RWPE2 (cell line): ENCODE measurements around the gene CIDEC.
"Not testable (repeated sequence)": the region's sequence is repeated elsewhere in the genome, so short reads cannot be mapped to it uniquely, and the experiment has no call there.

Experiments
- ATAC-seq: fragments of 200-7000 bp; cut with Tn5 transposase; 3 replicates; pipeline ENCODE4 v1.9.1; 2021; ENCODE audit warnings: low read depth
- DNase-seq: peaks from one replicate; pipeline ENCODE4 v3.0.0-alpha.2; 2020; ENCODE audit warnings: low spot score
- H3K27ac ChIP-seq: fragments of 450-650 bp; 2 replicates; pipeline ENCODE4 v1.5.1; 2017; ENCODE audit warnings: mild to moderate bottlenecking; ENCODE audit not compliant: poor library complexity, severe bottlenecking
- H3K27me3 ChIP-seq: fragments of 250-450 bp; sonication (Bioruptor Pico); 2 replicates; pipeline ENCODE4 v1.5.1; 2021; ENCODE audit warnings: mild to moderate bottlenecking, moderate library complexity; ENCODE audit not compliant: insufficient read depth, poor library complexity, severe bottlenecking
- H3K36me3 ChIP-seq: fragments of 250-450 bp; sonication (Bioruptor Pico); 2 replicates; pipeline ENCODE4 v1.5.1; 2020; ENCODE audit warnings: low read depth, mild to moderate bottlenecking, moderate library complexity
- H3K4me1 ChIP-seq: fragments of 250-450 bp; sonication (Bioruptor Pico); 2 replicates; pipeline ENCODE4 v1.5.1; 2021; ENCODE audit warnings: mild to moderate bottlenecking, moderate library complexity; ENCODE audit not compliant: insufficient read depth, poor library complexity, severe bottlenecking
- H3K4me3 ChIP-seq: fragments of 250-450 bp; sonication (Bioruptor Pico); 2 replicates; pipeline ENCODE4 v1.5.1; 2021; ENCODE audit warnings: mild to moderate bottlenecking, moderate library complexity; ENCODE audit not compliant: severe bottlenecking
- H3K9me3 ChIP-seq: fragments of 250-450 bp; sonication (Bioruptor Pico); 2 replicates; pipeline ENCODE4 v1.5.1; 2021; ENCODE audit warnings: mild to moderate bottlenecking, moderate library complexity; ENCODE audit not compliant: severe bottlenecking
- CTCF ChIP-seq: fragments of 450-650 bp; IDR thresholded peaks from one replicate; pipeline ENCODE4 v1.5.1; 2017; ENCODE audit warnings: mild to moderate bottlenecking, moderate library complexity; ENCODE audit not compliant: poor library complexity, severe bottlenecking

Gene CIDEC

GRCh38 chr3:9861626-9862130 lies 18.4 kb downstream of the CIDEC start:
- no peak overlapping the region for H3K4me3 ChIP-seq
- H3K36me3 ChIP-seq: no peaks in the 10 kb centered on the region
- ATAC-seq: no peak
- no peak for TF ChIP-seq CTCF
- no peak for DNase-seq
- no peaks in the 10 kb centered on the region for H3K27me3 ChIP-seq
- H3K4me1 ChIP-seq: peaks cover 11% of the 10 kb centered on the region
- no peak overlapping the region for H3K27ac ChIP-seq
- no peaks in the 10 kb centered on the region for H3K9me3 ChIP-seq

DNA sequence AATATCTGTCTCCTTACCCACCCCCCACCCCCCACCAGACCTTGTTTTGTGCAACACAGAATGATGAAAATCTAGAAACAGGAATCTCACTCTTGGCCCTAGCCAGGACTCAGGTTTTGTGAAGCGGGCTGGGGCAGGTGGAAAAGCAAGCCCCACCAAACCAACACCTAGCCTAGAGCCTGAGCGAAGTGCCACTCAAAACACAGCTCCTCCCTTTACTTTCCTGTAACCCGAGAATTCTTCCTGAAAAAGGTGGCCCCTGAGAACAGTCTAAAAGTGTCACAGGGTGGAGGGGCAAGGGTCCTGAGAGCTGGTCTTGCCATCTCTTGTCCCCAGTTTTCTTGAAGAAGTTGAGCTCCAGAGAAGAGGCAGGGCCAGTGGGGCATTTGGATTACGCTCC lies 18.9 kb downstream of the CIDEC start:
- Histone ChIP-seq H3K9me3 (no peaks in the 10 kb centered on the region), H3K27ac (no peak overlapping the region), H3K4me1 (peaks cover 11% of the 10 kb centered on the region), H3K36me3 (no peaks in the 10 kb centered on the region), H3K27me3 (no peaks in the 10 kb centered on the region), H3K4me3 (no peak overlapping the region)
- no peak for ATAC-seq
- DNase-seq: no peak
- TF ChIP-seq CTCF: no peak

- DNase-seq (no peak), ATAC-seq (no peak)
- no peak overlapping the region for H3K4me3 ChIP-seq
- peaks cover 6% of the 10 kb centered on the region for H3K4me1 ChIP-seq
- no peak for TF ChIP-seq CTCF
- no peak overlapping the region for H3K27ac ChIP-seq
- no peaks in the 10 kb centered on the region for H3K27me3 ChIP-seq
- no peaks in the 10 kb centered on the region for H3K36me3 ChIP-seq
- no peaks in the 10 kb centered on the region for H3K9me3 ChIP-seq
Measured at GRCh38 chr3:9859530-9860025, 20.5 kb downstream of the CIDEC start.

- Histone ChIP-seq H3K9me3 (no peaks in the 10 kb centered on the region), H3K27me3 (no peaks in the 10 kb centered on the region), H3K36me3 (no peaks in the 10 kb centered on the region), H3K4me1 (no peaks in the 10 kb centered on the region), H3K27ac (no peak overlapping the region), H3K4me3 (no peak overlapping the region)
- TF ChIP-seq CTCF: no peak
- ATAC-seq (no peak), DNase-seq (no peak)
Measured at GRCh38 chr3:9855594-9855993, 24.5 kb downstream of the CIDEC start.

DNA sequence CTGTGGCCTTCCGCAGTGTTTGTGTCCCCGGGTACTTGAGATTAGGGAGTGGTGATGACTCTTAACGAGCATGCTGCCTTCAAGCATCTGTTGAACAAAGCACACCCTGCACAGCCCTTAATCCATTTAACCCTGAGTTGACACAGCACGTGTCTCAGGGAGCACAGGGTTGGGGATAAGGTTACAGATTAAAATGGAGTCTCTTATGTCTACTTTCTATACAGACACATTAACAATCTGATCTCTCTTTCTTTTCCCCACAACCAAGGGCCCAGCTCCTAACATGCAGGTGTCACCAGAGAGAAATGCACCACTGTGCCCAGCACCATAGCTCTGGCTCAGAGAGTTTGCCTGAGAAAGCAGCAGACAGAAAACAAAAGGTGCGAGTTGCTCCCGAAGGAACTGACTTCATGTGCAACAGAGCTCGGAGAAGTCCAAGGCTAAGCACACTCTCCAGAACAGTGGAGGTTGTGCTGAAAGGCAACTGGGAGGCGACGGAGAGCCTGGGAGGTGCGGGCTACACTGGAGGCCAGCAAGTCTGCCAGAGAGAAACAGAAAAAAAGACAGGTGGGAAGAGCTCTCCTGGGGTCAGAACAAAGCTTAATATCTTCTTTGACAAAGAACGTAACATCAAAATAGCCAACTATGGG lies 25.6 kb downstream of the CIDEC start:
- H3K27ac ChIP-seq, ATAC-seq, H3K4me3 ChIP-seq, H3K36me3 ChIP-seq, DNase-seq, H3K4me1 ChIP-seq, H3K27me3 ChIP-seq, H3K9me3 ChIP-seq: not testable (repeated sequence)
